Lower leg skin (tissue), 3 donors: ENCODE measurements around the gene SLC25A23.

ENCODE experiments used
- POLR2A ChIP-seq, 2 donors: fragments of 450-650 bp; IDR thresholded peaks; one replicate each; pipeline ENCODE4 v1.6.1; 2016 to 2017; ENCODE audit warnings: antibody characterized with exemption in 2 of 2, mild to moderate bottlenecking in 1 of 2, moderate library complexity in 1 of 2
- TF ChIP-seq, protein P1 (sequence below), 3 donors: fragments of 450-650 bp; IDR thresholded peaks; one replicate each; pipeline ENCODE4 v1.5.1; 2016; ENCODE audit warnings: antibody characterized with exemption in 3 of 3, mild to moderate bottlenecking in 3 of 3, moderate library complexity in 2 of 3

DNA sequence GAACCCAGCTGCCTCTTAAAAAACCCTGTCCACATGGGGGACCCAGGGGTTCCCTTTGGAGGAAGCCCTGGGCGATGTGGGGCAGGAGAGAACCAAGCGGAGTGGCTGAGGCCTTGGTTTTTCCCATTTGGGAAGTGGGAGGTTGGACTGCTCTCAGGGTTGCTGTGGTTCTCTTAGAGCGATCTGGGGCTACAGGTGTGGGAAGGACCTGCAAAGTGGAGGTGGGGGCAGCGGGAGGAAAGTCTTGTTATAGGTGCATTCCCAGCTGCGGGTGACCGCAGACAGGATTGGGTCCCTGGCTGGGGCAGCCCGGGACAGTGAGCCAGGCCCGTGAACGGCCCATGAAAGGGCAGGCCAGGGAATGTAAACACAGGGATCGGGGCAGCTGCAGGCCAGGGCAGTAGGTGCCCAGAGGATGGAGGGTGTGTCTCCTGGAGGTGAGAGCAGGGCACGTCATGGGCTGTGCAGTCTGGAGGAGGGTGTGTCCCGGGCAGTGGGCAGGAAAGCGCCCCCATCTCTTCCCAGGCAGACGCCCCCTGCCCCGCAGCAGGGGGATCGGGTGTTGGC is 814 bp downstream of the SLC25A23 start:
- TF ChIP-seq, protein P1, sequence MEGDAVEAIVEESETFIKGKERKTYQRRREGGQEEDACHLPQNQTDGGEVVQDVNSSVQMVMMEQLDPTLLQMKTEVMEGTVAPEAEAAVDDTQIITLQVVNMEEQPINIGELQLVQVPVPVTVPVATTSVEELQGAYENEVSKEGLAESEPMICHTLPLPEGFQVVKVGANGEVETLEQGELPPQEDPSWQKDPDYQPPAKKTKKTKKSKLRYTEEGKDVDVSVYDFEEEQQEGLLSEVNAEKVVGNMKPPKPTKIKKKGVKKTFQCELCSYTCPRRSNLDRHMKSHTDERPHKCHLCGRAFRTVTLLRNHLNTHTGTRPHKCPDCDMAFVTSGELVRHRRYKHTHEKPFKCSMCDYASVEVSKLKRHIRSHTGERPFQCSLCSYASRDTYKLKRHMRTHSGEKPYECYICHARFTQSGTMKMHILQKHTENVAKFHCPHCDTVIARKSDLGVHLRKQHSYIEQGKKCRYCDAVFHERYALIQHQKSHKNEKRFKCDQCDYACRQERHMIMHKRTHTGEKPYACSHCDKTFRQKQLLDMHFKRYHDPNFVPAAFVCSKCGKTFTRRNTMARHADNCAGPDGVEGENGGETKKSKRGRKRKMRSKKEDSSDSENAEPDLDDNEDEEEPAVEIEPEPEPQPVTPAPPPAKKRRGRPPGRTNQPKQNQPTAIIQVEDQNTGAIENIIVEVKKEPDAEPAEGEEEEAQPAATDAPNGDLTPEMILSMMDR (IDR thresholded peaks at IDR 0.05): no peak
- no peak for TF ChIP-seq POLR2A (IDR thresholded peaks at IDR 0.05)
